ENCODE measurements around the gene LYPLAL1. TPM values are rescaled to one million over a fixed set of nuclear protein-coding genes. Genes with fewer than 3 reads are reported as not detected.

Gene LYPLAL1
- total RNA-seq (2011; cell fraction: chromatin; rRNA removed; ENCODE audit: low replicate concordance) = 26.5 and 119 TPM in 2 replicates
- total RNA-seq (2011; cell fraction: nucleolus; rRNA removed) = 14.7 and 21.1 TPM in 2 replicates
- total RNA-seq (2011; cell fraction: nucleoplasm; rRNA removed) = 31.2 and 48.0 TPM in 2 replicates
- total RNA-seq (2014; rRNA removed) = 14.9 and 20.2 TPM in 2 replicates
- total RNA-seq (2014; rRNA removed; fragmentation: Illumina TruSeq; extraction: Trizol) = 62.9 and 71.5 TPM in 2 replicates
- 32.1 and 33.0 TPM in 2 replicates for total RNA-seq (2015; rRNA removed; fragmentation: Illumina TruSeq; extraction: Trizol)
- total RNA-seq (2021) = 46.3 and 51.3 TPM in 2 replicates
- polyA plus RNA-seq (2011; rRNA removed) = 49.7 and 69.3 TPM in 2 replicates
- 5.4 and 9.4 TPM in 2 replicates for polyA plus RNA-seq (2011; cell fraction: cytosol; rRNA removed)
- polyA plus RNA-seq (2011; cell fraction: nucleus; rRNA removed) = 21.9 and 36.9 TPM in 2 replicates
- polyA plus RNA-seq (2012) = 33.2 and 65.1 TPM in 2 replicates
- polyA plus RNA-seq (2014; fragmentation: Illumina TruSeq; extraction: Trizol) = 33.5 and 35.9 TPM in 2 replicates
- 100 to 1,000 TPM; 127 to 179 TPM for polyA plus RNA-seq (2014; fragmentation: Nextera tagmentation; extraction: Ambion mirVana)
- polyA plus RNA-seq (2014; rRNA removed) = 44.1 and 49.0 TPM in 2 replicates
- polyA minus RNA-seq (2011; rRNA and poly(A)+ RNA removed) = 46.9 and 49.1 TPM in 2 replicates
- polyA minus RNA-seq (2011; cell fraction: cytosol; rRNA and poly(A)+ RNA removed) = 8.4 and 15.0 TPM in 2 replicates
- 77.4 and 99.6 TPM in 2 replicates for polyA minus RNA-seq (2011; cell fraction: nucleus; rRNA and poly(A)+ RNA removed)
- Bru-seq, nascent RNA = percentile 94 among the genes with signal in this experiment
- percentile 97 among the genes with signal in this experiment for BruChase-seq, experiment 1, labeled RNA remaining after a 2-hour chase
- percentile 95 among the genes with signal in this experiment for BruChase-seq, experiment 2, labeled RNA remaining after a 6-hour chase
- long read RNA-seq, experiment 1, transcript LYPLAL1-201 (5 exons, 1,819 nt) = minor isoform, 11 of 123 reads
- long read RNA-seq, experiment 1, transcript LYPLAL1-211 (5 exons, 2,169 nt) = minor isoform, 9 of 123 reads
- long read RNA-seq, experiment 1, transcript LYPLAL1-202 (5 exons, 1,898 nt) = major isoform, 71 of 123 reads
- long read RNA-seq, experiment 1, partial matches to known transcripts = 4 of 123 reads
- long read RNA-seq, experiment 1, other reads (novel, unspliced or antisense) = 20 of 123 reads
- long read RNA-seq, experiment 2, transcript LYPLAL1-202 (5 exons, 1,898 nt) = major isoform, 20 of 50 reads
- long read RNA-seq, experiment 2, transcript LYPLAL1-211 (5 exons, 2,169 nt) = minor isoform, 5 of 50 reads
- long read RNA-seq, experiment 2, transcript LYPLAL1-201 (5 exons, 1,819 nt) = minor isoform, 7 of 50 reads
- long read RNA-seq, experiment 2, partial matches to known transcripts = 9 of 50 reads
- long read RNA-seq, experiment 2, other reads (novel, unspliced or antisense) = 7 of 50 reads
- long read RNA-seq, experiment 3, transcript LYPLAL1-201 (5 exons, 1,819 nt) = minor isoform, 5 of 47 reads
- long read RNA-seq, experiment 3, transcript LYPLAL1-202 (5 exons, 1,898 nt) = major isoform, 34 of 47 reads
- long read RNA-seq, experiment 3, partial matches to known transcripts = 0 of 47 reads
- long read RNA-seq, experiment 3, other reads (novel, unspliced or antisense) = 3 of 47 reads

DNA sequence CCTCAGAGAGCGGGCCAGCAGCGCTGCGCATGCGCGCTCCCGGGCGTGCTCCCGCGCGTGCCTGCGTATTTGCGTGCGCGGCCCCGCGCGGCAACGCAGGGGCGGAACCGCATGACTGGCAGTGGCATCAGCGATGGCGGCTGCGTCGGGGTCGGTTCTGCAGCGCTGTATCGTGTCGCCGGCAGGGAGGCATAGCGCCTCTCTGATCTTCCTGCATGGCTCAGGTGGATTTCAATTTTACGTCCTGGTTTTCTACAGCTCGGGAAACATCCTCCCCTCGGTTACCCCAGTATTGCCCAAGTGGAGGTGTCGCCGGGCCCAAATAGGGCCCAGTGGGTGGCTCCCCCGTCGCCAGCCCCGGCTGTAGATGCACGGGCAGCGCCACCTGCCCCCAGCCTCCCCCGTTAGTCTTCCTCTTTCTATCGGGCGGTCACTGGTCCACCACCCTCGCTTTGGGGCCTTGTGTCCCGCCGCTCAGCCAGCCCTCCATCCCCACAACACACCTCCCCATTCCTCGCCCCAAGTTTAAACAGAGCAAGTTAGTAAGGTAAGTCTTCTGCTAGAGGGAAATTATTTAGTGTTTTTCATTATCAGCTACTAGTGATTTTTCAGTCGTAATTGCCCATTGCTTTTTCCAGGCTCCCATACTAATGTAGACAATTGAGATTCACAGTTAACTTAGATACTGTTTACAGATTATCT is at the start of gene LYPLAL1:
LYPLAL1 (plus strand) TSS at position 121 of the 702 bp plus-strand sequence; CDS start at position 134, 13 bp downstream.
- Histone ChIP-seq H2AFZ (ENCODE audit: low read depth, low read length) (peak within 1 kb of the TSS; percentile 82), H3K9ac (ENCODE audit: insufficient read depth in 1 of 2, low read depth in 2 of 2, low read length in 2 of 2) (peak within 1 kb of the TSS; percentile 89 to 95), H3K4me2 (ENCODE audit: insufficient read depth, low read length) (peak within 1 kb of the TSS; percentile 96), H3K9me3 (replicated peaks; ENCODE audit: control insufficient read depth, insufficient read depth, low read depth, low read length) (peaks cover 2% of the 10 kb centered on the region; the same call in 1 of the 2 replicates), H3K36me3 (ENCODE audit: control insufficient read depth, insufficient read depth, low read length) (peaks cover 13% of the 10 kb centered on the region), H3K9me1 (ENCODE audit: control insufficient read depth, insufficient read depth, low read length) (no peaks in the 10 kb centered on the region), H3K4me1 (replicated peaks in 1 of 2; ENCODE audit: control insufficient read depth in 2 of 2, insufficient read depth in 2 of 2, low read length in 2 of 2) (peaks cover 9 to 10% of the 10 kb centered on the region in 2 experiments; a peak in 3 of 5 replicates), H3K27ac (ENCODE audit: extremely low read depth, low read depth, low read length) (peak within 1 kb of the TSS; percentile 83), H3K27me3 (ENCODE audit: control insufficient read depth in 2 of 2, insufficient read depth in 2 of 2, low read length in 2 of 2) (no peaks in the 10 kb centered on the region), H4K20me1 (replicated peaks; ENCODE audit: control insufficient read depth, insufficient read depth, low read length) (0 out of 2 replicates have a peak, but pooled peaks cover 4% of the 10 kb centered on the region), H3K4me3 (peak within 1 kb of the TSS; percentile 70), H3K79me2 (ENCODE audit: control insufficient read depth, insufficient read depth, low read length) (peaks cover 43% of the 10 kb centered on the region)
- intact Hi-C loops (cut with micrococcal nuclease) (loop anchor here (1.0 to 10.0 kb wide), 3 partner anchors 53 to 869 kb away; no protein-coding TSS in a partner anchor), in situ Hi-C loops (cut with MboI) (no loop called here)
- WGBS (ENCODE audit: insufficient coverage, low coverage, missing lambda C conversion rate) = under 1% methylated on average over 48 of the region's 48 CpGs
- POLR2A ChIA-PET = interaction anchor here (0.6 to 4.6 kb wide), 13 partner anchors 11 to 1445 kb away, joined by 3 to 40 read pairs (median 4); no protein-coding TSS in a partner anchor
- peak; percentile 93 for FAIRE-seq
- DNase-seq (ENCODE audit: extremely low read depth in 1 of 4, low spot score in 3 of 4) = peak; percentile 97 to 99 (median 98)
- CTCF ChIA-PET (ENCODE audit: low intra/inter-chr PET ratio) = interaction anchor here (0.7 kb wide), 1 partner anchor 295 kb away, joined by 3 read pairs; no protein-coding TSS in a partner anchor
- ATAC-seq = peak; percentile 85
- BruUV-seq (replicated peaks) = no TSS peak
- TF ChIP-seq, protein P1, sequence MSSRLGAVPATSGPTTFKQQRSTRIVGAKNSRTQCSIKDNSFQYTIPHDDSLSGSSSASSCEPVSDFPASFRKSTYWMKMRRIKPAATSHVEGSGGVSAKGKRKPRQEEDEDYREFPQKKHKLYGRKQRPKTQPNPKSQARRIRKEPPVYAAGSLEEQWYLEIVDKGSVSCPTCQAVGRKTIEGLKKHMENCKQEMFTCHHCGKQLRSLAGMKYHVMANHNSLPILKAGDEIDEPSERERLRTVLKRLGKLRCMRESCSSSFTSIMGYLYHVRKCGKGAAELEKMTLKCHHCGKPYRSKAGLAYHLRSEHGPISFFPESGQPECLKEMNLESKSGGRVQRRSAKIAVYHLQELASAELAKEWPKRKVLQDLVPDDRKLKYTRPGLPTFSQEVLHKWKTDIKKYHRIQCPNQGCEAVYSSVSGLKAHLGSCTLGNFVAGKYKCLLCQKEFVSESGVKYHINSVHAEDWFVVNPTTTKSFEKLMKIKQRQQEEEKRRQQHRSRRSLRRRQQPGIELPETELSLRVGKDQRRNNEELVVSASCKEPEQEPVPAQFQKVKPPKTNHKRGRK (tag; IDR thresholded peaks at IDR 0.05) = no peak
- TF ChIP-seq TCF3 (CRISPR knock-in tag; IDR thresholded peaks at IDR 0.05) = no peak
- TF ChIP-seq TAF1 (IDR thresholded peaks at IDR 0.05; ENCODE audit: control insufficient read depth, extremely low read depth, insufficient read depth, low read length, severe bottlenecking) = peak; percentile 98
- TF ChIP-seq POLR3A (IDR thresholded peaks at IDR 0.05; ENCODE audit: borderline replicate concordance, extremely low read depth, insufficient read depth, insufficient read length) = no peak
- TF ChIP-seq ZNF143 (CRISPR knock-in tag; IDR thresholded peaks at IDR 0.05) = no peak
- TF ChIP-seq TOE1 (IDR thresholded peaks at IDR 0.05; ENCODE audit: borderline replicate concordance) = peak; percentile 64; the same call in 1 of the 2 replicates
- no peak for TF ChIP-seq TOE1 (CRISPR knock-in tag; IDR thresholded peaks at IDR 0.05; ENCODE audit: borderline replicate concordance, low read depth)
- TF ChIP-seq EHMT2 (IDR thresholded peaks at IDR 0.05) = no peak
- TF ChIP-seq, protein P2, sequence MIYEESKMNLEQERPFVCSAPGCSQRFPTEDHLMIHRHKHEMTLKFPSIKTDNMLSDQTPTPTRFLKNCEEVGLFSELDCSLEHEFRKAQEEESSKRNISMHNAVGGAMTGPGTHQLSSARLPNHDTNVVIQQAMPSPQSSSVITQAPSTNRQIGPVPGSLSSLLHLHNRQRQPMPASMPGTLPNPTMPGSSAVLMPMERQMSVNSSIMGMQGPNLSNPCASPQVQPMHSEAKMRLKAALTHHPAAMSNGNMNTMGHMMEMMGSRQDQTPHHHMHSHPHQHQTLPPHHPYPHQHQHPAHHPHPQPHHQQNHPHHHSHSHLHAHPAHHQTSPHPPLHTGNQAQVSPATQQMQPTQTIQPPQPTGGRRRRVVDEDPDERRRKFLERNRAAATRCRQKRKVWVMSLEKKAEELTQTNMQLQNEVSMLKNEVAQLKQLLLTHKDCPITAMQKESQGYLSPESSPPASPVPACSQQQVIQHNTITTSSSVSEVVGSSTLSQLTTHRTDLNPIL (CRISPR knock-in tag; IDR thresholded peaks at IDR 0.05) = no peak
- no peak for TF ChIP-seq E2F5 (CRISPR knock-in tag; IDR thresholded peaks at IDR 0.05)
